GM21423 (cell line): ENCODE results near the gene DOCK10.
A peak's percentile ranks its signal among the peaks of the same experiment; 100 is the strongest.
"Not testable (repeated sequence)": the region's sequence is repeated elsewhere in the genome, so short reads cannot be mapped to it uniquely, and the experiment has no call there.

Source experiments
- ATAC-seq: cut with Tn5 transposase; IDR thresholded peaks from one replicate; pipeline ENCODE4 v1.9.1; 2021; ENCODE audit warnings: mild to moderate bottlenecking, moderate library complexity; ENCODE audit not compliant: unreplicated experiment

DOCK10 gene

GRCh38 chr2:224925061-224925809 lies 117.0 kb downstream of the DOCK10 start:
- ATAC-seq: peak; percentile 21

- ATAC-seq: no peak
Measured at GRCh38 chr2:224924631-224925030, 117.6 kb downstream of the DOCK10 start.

GRCh38 chr2:224922142-224922727 lies 120.0 kb downstream of the DOCK10 start:
- peak; percentile 63 for ATAC-seq

GRCh38 chr2:224919472-224920110 lies 122.7 kb downstream of the DOCK10 start:
- no peak for ATAC-seq

- ATAC-seq: no peak
Measured at GRCh38 chr2:224918626-224919471, 123.4 kb downstream of the DOCK10 start.

- ATAC-seq: not testable (repeated sequence)
Measured at GRCh38 chr2:224917246-224917645, 125.0 kb downstream of the DOCK10 start.

- no peak for ATAC-seq
Measured at GRCh38 chr2:224915136-224915535, 127.1 kb downstream of the DOCK10 start.

GRCh38 chr2:224910574-224910925 lies 131.7 kb downstream of the DOCK10 start:
- ATAC-seq: peak; percentile 9

GRCh38 chr2:224909885-224910573 lies 132.2 kb downstream of the DOCK10 start:
- peak; percentile 85 for ATAC-seq

- ATAC-seq: no peak
Measured at GRCh38 chr2:224908818-224909217, 133.4 kb downstream of the DOCK10 start.

GRCh38 chr2:224904381-224904780 lies 137.9 kb downstream of the DOCK10 start:
- ATAC-seq: peak; percentile 67

GRCh38 chr2:224903621-224904020 lies 138.6 kb downstream of the DOCK10 start:
- no peak for ATAC-seq

- ATAC-seq: no peak
Measured at GRCh38 chr2:224901121-224901676, 141.1 kb downstream of the DOCK10 start.

GRCh38 chr2:224895377-224895776 lies 146.9 kb downstream of the DOCK10 start:
- no peak for ATAC-seq

- peak; percentile 93 for ATAC-seq
Measured at GRCh38 chr2:224894356-224894755, 147.9 kb downstream of the DOCK10 start.

- ATAC-seq: peak; percentile 17
Measured at GRCh38 chr2:224893848-224894247, 148.4 kb downstream of the DOCK10 start.

- no peak for ATAC-seq
Measured at GRCh38 chr2:224892574-224893204, 149.6 kb downstream of the DOCK10 start.

GRCh38 chr2:224890372-224890771 lies 151.9 kb downstream of the DOCK10 start:
- no peak for ATAC-seq

- ATAC-seq: no peak
Measured at GRCh38 chr2:224887141-224887540, 155.1 kb downstream of the DOCK10 start.
